HG03139 (cell line): ENCODE data around the gene TWIST2.

Experiments
- ATAC-seq: cut with Tn5 transposase; IDR thresholded peaks from one replicate; pipeline ENCODE4 v1.9.1; 2021; ENCODE audit not compliant: unreplicated experiment

TWIST2 gene

DNA sequence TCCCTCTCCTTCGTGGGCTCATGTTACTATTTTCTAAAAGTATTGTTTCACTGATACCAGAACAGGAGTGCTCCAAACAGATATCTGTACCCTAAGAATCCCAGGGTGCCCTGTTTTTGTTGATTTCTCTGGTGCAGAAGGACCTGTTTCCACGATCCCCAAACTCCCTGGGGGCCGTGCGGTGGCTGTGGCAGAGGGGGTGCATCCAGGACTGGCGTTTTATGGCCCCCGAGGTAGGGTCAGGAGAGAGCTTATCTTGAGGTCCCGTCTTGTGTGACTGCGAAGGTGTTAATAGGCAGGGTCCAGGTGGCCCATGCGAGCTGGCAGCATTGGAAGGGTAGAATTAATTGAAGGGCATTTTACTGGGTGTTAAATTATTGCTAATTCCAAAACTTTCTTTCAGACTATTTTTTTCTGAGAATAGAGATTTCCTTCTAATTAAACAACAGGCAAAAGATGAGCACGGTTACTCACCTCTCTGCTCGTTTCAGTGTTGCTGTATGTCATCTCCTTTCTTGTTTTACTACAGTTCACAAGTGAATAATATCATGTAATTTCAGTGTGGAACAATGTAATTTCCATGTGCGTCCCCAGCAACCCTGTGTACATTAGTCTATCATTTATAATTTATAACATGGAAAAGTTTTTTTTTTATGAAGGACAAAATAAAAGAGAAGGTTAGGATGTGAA, 8.2 kb downstream of the TWIST2 start:
- no peak for ATAC-seq

DNA sequence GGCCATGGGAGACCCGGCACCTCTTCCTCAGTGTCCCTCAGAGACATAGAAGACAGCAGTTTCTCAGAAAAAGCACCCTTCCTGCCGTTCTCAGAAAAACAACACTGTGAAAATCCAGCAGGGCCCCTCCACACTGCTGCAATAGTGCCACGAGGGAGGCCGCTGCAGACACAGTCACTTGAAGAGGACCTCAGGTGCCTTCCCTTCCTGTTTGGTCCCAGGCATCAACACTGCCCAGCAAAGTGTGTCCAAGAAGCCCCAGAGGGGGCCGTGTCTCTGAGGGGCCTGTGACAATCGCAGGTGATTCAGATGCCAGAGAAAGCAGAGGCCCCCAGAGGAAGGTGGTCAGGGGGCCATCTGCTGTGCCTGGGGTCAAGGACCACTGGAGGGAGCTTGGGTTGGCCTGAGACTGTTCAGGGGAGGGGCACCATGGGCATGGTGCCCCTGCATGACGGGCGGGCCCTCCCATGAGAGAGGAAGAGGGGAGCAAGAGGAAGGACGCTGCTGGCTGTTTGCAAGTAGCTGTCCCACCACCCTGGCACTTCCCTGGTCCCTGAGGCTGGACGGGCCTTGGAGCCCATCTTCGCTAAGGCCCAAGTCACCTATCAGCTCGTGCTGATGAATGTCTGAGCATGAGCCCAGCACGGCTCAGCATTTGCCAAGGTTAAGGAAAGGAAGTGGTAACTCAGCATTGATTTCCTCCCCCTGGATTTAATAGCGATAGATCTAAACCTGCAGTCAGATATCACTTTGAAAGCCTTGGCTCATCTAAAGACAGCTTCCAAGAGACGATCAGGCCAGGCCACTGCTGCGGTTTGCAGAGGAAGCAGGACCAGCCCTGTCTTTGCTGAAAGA, 9.1 kb downstream of the TWIST2 start:
- no peak for ATAC-seq

DNA sequence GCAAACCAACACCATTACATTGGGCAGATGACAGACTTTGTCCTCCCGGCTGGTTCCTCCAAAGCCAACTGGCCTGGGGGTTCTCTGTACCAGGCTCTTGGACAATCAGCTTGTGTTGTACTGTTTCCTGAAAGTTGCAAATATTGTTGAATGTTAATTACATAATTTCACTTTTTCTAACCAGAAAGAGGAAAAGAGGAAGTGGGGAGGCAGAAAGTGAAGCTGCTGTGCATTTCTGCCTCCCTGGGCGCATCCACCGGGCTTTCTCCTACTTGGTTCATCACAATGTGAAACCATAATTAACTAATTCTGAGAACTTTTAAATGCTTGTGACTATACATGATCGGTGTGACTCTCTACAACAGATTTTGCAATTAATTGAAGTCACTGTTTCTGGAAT, 10.1 kb downstream of the TWIST2 start:
- no peak for ATAC-seq

- no peak for ATAC-seq
Measured at GRCh38 chr2:238859636-238860347, 11.9 kb downstream of the TWIST2 start.

- ATAC-seq = no peak
Measured at GRCh38 chr2:238861013-238861730, 13.3 kb downstream of the TWIST2 start.

DNA sequence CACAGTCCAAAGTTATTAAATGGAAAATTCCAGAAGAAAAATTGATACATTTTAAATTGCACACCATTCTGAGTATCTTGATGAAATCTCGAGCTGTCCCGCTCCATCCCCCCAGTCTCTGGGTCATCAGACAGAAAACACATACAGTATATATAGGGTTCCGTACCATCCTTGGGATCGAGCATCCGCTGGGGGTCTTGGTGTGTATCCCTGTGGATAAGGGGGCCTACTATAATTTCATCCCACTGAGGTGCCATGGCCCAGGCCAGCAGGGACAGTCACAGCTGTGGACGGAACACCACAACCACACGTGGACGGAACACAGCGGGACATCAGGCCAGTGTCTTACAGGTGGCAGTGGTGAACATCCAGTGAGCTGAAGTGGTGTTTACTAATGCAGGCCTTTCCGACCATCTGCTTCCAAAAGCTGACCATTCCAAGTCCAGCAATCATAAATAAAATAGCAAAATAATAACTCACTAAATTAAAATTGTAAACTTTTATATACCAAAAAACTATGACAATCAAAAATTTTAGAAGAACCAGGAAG, 14.0 kb downstream of the TWIST2 start:
- no peak for ATAC-seq

GRCh38 chr2:238862701-238863100, 14.8 kb downstream of the TWIST2 start:
- no peak for ATAC-seq

- no peak for ATAC-seq
Measured at GRCh38 chr2:238863231-238863630, 15.3 kb downstream of the TWIST2 start.

DNA sequence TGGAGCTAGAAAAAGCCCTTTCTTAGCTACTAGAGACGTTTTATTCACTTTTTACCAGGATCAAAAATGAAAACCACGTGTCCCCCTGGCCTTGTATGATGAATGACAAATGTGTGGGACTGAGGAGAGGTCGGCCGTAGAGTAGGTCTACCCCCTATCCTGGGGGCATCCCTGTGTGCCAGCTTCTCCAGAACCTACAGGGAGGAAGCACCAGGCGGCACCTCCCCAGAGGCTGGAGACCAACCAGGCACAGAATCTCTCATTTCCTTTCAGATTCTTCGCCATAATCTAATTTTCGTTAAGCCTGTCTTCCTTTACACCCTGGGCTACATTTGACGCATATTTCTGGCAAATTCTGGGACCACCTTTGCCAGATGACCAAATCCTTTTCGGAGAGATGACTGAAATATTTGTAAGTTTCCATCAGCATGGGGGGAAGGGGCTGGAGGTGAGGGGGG, 15.9 kb downstream of the TWIST2 start:
- no peak for ATAC-seq

- no peak for ATAC-seq
Measured at GRCh38 chr2:238864207-238865014, 16.5 kb downstream of the TWIST2 start.

DNA sequence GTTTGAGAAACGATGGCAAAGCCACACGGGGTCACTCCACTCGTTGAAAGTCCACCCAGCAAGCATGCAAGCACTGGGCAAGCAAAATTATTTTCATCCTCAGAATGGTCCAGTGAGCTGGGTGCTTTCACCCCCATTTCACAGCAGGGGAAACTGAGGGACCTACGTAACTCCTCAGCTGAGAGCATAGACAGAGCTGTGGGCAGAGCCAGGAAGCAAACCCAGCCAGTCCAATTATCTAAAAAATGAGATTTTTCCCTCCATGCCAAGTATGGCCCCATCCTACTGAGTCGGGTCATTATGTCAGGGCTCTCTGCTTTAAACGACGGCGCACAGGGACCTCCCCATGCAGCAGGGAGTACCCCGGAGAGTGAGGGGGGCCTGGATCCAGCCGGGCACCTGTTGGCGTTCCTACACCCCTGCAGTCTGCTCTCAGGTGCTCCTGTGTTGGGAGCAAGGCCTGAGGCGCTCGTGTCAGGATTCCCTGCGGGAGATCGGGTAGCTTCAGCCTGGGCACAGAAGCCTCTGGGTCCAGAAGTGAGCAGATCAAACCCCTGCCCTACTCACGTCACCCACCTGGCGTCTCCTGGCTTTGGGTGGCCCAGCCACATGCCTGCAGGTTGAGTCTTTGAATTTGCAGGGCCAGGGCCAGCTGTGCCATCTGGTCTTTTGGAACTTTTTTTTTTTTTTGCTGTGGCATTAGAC, 17.3 kb downstream of the TWIST2 start:
- ATAC-seq = no peak

GRCh38 chr2:238865744-238866355, 18.0 kb downstream of the TWIST2 start:
- no peak for ATAC-seq

GRCh38 chr2:238866656-238867277, 18.9 kb downstream of the TWIST2 start:
- ATAC-seq = no peak

DNA sequence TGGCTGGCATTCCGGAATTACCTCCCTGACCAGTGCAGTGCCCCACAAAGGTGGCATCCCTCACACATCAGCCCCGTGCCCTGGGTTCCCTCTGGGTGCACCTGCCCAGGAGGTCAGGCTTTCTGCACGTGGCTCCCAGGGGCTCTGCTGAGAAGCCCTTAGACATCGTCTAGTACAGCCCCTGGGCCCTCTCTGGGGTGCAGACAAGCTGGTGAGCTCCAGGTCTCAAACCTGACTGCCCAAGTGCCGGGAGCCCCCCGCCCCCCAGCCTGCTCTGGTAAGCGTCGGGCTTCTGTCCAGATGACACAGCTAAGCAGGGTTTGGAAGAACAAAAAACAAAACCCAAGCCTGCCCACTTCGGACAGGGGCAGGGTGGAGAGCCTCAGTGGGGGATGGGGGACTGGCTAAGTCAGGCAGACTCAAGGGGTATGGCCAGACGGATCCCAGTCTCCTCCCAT, 20.2 kb downstream of the TWIST2 start:
- no peak for ATAC-seq

DNA sequence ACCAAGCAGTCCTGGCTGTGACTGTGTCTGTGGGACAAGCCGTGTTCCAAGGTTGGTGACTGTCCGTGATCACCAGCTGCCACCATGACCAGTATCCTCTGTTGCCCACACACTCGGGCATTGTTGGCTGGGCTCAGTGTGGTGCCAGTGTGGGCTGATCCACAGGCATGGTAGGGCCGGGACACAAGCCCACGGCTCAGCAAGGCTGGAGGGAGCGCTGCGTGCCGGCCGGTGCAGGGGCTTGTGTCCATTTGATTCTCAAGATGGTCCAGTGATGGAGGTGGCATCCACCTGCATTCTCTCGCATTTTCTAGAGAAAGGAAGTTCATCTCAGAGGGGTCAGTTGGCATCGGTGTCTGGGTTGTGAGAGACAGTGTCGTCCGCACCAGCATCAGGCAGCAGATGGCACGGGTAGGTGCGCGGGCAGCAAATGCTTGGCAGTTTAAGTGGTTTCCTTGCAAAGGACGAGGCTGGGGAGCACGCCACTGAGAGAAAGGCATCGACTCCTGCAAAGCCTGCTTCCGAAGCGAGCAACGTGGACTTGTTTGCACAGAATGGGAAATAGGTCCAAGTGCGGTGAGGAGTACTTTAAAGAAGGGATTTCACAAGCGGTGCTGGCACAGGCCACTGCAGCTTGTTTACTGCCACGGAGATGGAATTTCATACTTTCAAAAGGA, 20.9 kb downstream of the TWIST2 start:
- ATAC-seq = no peak

- no peak for ATAC-seq
Measured at GRCh38 chr2:238869293-238870124, 21.6 kb downstream of the TWIST2 start.

GRCh38 chr2:238870261-238870660, 22.4 kb downstream of the TWIST2 start:
- no peak for ATAC-seq
